HepG2 (cell line): ENCODE data around the gene NSUN2. TPM values are rescaled to one million over a fixed set of nuclear protein-coding genes. Genes with fewer than 3 reads are reported as not detected.
A peak's percentile ranks its signal among the peaks of the same experiment; 100 is the strongest.

Source experiments
- AFF4 ChIP-seq: sonication (generic); formaldehyde crosslinking; IDR thresholded peaks from 2 replicates; pipeline ENCODE4 v1.4.0; 2020; ENCODE audit warnings: missing genetic modification reagents
- BCL6 ChIP-seq: IDR thresholded peaks from 2 replicates; pipeline ENCODE4 v1.6.1; 2016; ENCODE audit warnings: missing genetic modification reagents, missing compliant biosample characterization
- HNRNPL ChIP-seq: fragments of 200-400 bp; formaldehyde crosslinking; IDR thresholded peaks from 2 replicates; pipeline ENCODE4 v1.6.1; 2017; ENCODE audit warnings: mild to moderate bottlenecking, low read depth, low read length
- MTERF4 ChIP-seq: sonication (generic); formaldehyde crosslinking; IDR thresholded peaks from 2 replicates; pipeline ENCODE4 v1.8.0; 2023; ENCODE audit warnings: mild to moderate bottlenecking, missing genetic modification reagents
- PAX8 ChIP-seq: sonication (generic); formaldehyde crosslinking; IDR thresholded peaks from 2 replicates; pipeline ENCODE4 v1.8.0; 2022; ENCODE audit warnings: mild to moderate bottlenecking, missing genetic modification reagents, borderline replicate concordance
- POLR2G ChIP-seq: fragments of 200-400 bp; formaldehyde crosslinking; IDR thresholded peaks from 2 replicates; pipeline ENCODE4 v1.6.1; 2018; ENCODE audit warnings: mild to moderate bottlenecking, low read depth, low read length, moderate library complexity
- XBP1 ChIP-seq: sonication (generic); formaldehyde crosslinking; IDR thresholded peaks from 2 replicates; pipeline ENCODE4 v1.5.0; 2020; ENCODE audit warnings: missing genetic modification reagents
- ZNF232 ChIP-seq: sonication (generic); formaldehyde crosslinking; IDR thresholded peaks from 2 replicates; pipeline ENCODE4 v1.4.0; 2020; ENCODE audit warnings: missing genetic modification reagents, borderline replicate concordance
- ZNF260 ChIP-seq: sonication (generic); formaldehyde crosslinking; IDR thresholded peaks from 2 replicates; pipeline ENCODE4 v1.4.0; 2020; ENCODE audit warnings: missing genetic modification reagents, low read depth, mild to moderate bottlenecking, borderline replicate concordance
- ZNF563 ChIP-seq: sonication (generic); formaldehyde crosslinking; IDR thresholded peaks from 2 replicates; pipeline ENCODE4 v1.8.0; 2022; ENCODE audit warnings: mild to moderate bottlenecking, moderate library complexity, missing genetic modification reagents
- polyA plus RNA-seq, 8 experiments: library from polyadenylated mRNA; depleted of rRNA in 3 of 8; stranded (reverse) in 7 of 8; unstranded in 1 of 8; fragments of >200 nt; fragmentation: Illumina TruSeq in 4 of 8; extraction: Trizol in 4 of 8; gene quantifications; 2 replicates each; pipeline versions ENCODE4 v1.2.1 to v1.2.3, GENCODE V29; 2011 to 2016; ENCODE audit warnings: low read depth in 4 of 8, missing spikeins in 1 of 8, mixed read lengths in 1 of 8; ENCODE audit not compliant: insufficient read depth in 1 of 8
- total RNA-seq, 5 experiments: library from RNA; depleted of rRNA; stranded (reverse); fragments of >200 nt; fragmentation: Illumina TruSeq; extraction: Trizol; gene quantifications; 2 replicates each; pipeline ENCODE4 v1.2.3, GENCODE V29; 2016; ENCODE audit warnings: low read depth in 1 of 5

Gene NSUN2
- total and polyA plus RNA-seq, 2 of the 13 experiments (the other 11 are each of a cell fraction or from before 2014, with no cell fraction given), result 51.7 to 69.1 TPM

GRCh38 chr5:6632324-6632887 lies 438 bp downstream of the NSUN2 start (continued):
- TF ChIP-seq POLR2G (no peak), MTERF4 (CRISPR knock-in tag) (peak; percentile 40; the same call in 1 of the 2 replicates), HNRNPL (no peak), XBP1 (no peak), BCL6 (CRISPR knock-in tag) (no peak), AFF4 (CRISPR knock-in tag) (no peak), PAX8 (CRISPR knock-in tag) (no peak), ZNF232 (no peak), ZNF563 (CRISPR knock-in tag) (0 out of 2 replicates have a peak, but pooled peaks have one; percentile 45), ZNF260 (CRISPR knock-in tag) (no peak)
